Activated CD4-positive, alpha-beta T cell treated with anti-CD3 and anti-CD28 coated beads, Interleukin-2, amount 50 U/mL, for 1 hour (primary cell): ENCODE measurements around the gene CNTN4.
"Not testable (repeated sequence)": the region's sequence is repeated elsewhere in the genome, so short reads cannot be mapped to it uniquely, and the experiment has no call there.

Experiments
- DNase-seq: peaks from one replicate; pipeline ENCODE4 v3.0.0-alpha.2; 2020

The CNTN4 gene

GRCh38 chr3:2525968-2526367 lies 427.3 kb downstream of the CNTN4 start:
- DNase-seq, result no peak

- DNase-seq, result no peak
Measured at GRCh38 chr3:2526926-2527325, 428.3 kb downstream of the CNTN4 start.

- DNase-seq, result not testable (repeated sequence)
Measured at GRCh38 chr3:2527328-2527727, 428.7 kb downstream of the CNTN4 start.

GRCh38 chr3:2534767-2535166 lies 436.1 kb downstream of the CNTN4 start:
- DNase-seq, result not testable (repeated sequence)

GRCh38 chr3:2535206-2535605 lies 436.5 kb downstream of the CNTN4 start:
- no peak for DNase-seq

GRCh38 chr3:2536575-2536974 lies 437.9 kb downstream of the CNTN4 start:
- DNase-seq, result no peak

GRCh38 chr3:2540115-2540514 lies 441.4 kb downstream of the CNTN4 start:
- DNase-seq, result no peak

GRCh38 chr3:2543247-2543646 lies 444.6 kb downstream of the CNTN4 start:
- no peak for DNase-seq

- no peak for DNase-seq
Measured at GRCh38 chr3:2544212-2544611, 445.5 kb downstream of the CNTN4 start.

- DNase-seq, result no peak
Measured at GRCh38 chr3:2544718-2545117, 446.1 kb downstream of the CNTN4 start.

- DNase-seq, result no peak
Measured at GRCh38 chr3:2547049-2547448, 448.4 kb downstream of the CNTN4 start.

- no peak for DNase-seq
Measured at GRCh38 chr3:2554656-2555055, 456.0 kb downstream of the CNTN4 start.

GRCh38 chr3:2558796-2559195 lies 460.1 kb downstream of the CNTN4 start:
- DNase-seq, result no peak

GRCh38 chr3:2567451-2567850 lies 468.8 kb downstream of the CNTN4 start:
- DNase-seq, result no peak

- DNase-seq, result no peak
Measured at GRCh38 chr3:2568156-2568555, 469.5 kb downstream of the CNTN4 start.

GRCh38 chr3:2568929-2569328 lies 470.3 kb downstream of the CNTN4 start:
- no peak for DNase-seq

- no peak for DNase-seq
Measured at GRCh38 chr3:2577571-2577970, 478.9 kb downstream of the CNTN4 start.

GRCh38 chr3:2578560-2578959 lies 479.9 kb downstream of the CNTN4 start:
- DNase-seq, result no peak

- no peak for DNase-seq
Measured at GRCh38 chr3:2579206-2579605, 480.5 kb downstream of the CNTN4 start.

- no peak for DNase-seq
Measured at GRCh38 chr3:2583046-2583445, 484.4 kb downstream of the CNTN4 start.

GRCh38 chr3:2589336-2589969 lies 490.8 kb downstream of the CNTN4 start:
- no peak for DNase-seq

GRCh38 chr3:2595486-2595885 lies 496.8 kb downstream of the CNTN4 start:
- DNase-seq, result no peak

- no peak for DNase-seq
Measured at GRCh38 chr3:2597615-2598014, 498.9 kb downstream of the CNTN4 start.

- DNase-seq, result no peak
Measured at GRCh38 chr3:2599471-2599870, 500.8 kb downstream of the CNTN4 start.

GRCh38 chr3:2603692-2604289 lies 505.1 kb downstream of the CNTN4 start:
- no peak for DNase-seq
